A673 (cell line): ENCODE data around the gene LRP6. TPM values are rescaled to one million over a fixed set of nuclear protein-coding genes. Genes with fewer than 3 reads are reported as not detected.
"Not testable (repeated sequence)": the region's sequence is repeated elsewhere in the genome, so short reads cannot be mapped to it uniquely, and the experiment has no call there.

Experiments used
- BruUV-seq: library from RNA; stranded (reverse); fragments of 400-500 nt; replicated peaks from 2 replicates; lab custom pipeline; 2021; lab: Mats Ljungman, UMichigan
- CTCF ChIA-PET: fragments of 300-600 bp; sonication (Branson Sonifier 250); formaldehyde crosslinking; loops from one replicate; lab custom pipeline; 2022; ENCODE audit warnings: antibody characterized with exemption; lab: Charles Lee
- POLR2A ChIA-PET: fragments of 300-600 bp; sonication (Branson Sonifier 250); formaldehyde crosslinking; loops from one replicate; lab custom pipeline; 2022; ENCODE audit warnings: antibody characterized with exemption; ENCODE audit not compliant: low non-redundant PET; lab: Charles Lee
- DNase-seq: peaks from one replicate; pipeline ENCODE4 v3.0.0-alpha.2; 2015; ENCODE audit warnings: low spot score
- H3K27ac ChIP-seq: fragments of 200-600 bp; sonication (generic); 2 replicates; pipeline ENCODE4 v1.5.1; 2016; ENCODE audit warnings: mixed run types, low read depth, mild to moderate bottlenecking, mixed read lengths, antibody characterized with exemption, low read length; ENCODE audit not compliant: poor library complexity, severe bottlenecking
- H3K27me3 ChIP-seq: fragments of 200-600 bp; sonication (generic); replicated peaks from 2 replicates; pipeline ENCODE4 v1.6.1; 2017; ENCODE audit warnings: mixed run types, low read depth, mild to moderate bottlenecking, mixed read lengths, antibody characterized with exemption, low read length; ENCODE audit not compliant: insufficient read depth, poor library complexity
- H3K36me3 ChIP-seq: fragments of 200-600 bp; sonication (generic); 2 replicates; pipeline ENCODE4 v1.6.1; 2016; ENCODE audit warnings: mixed run types, mild to moderate bottlenecking, mixed read lengths, antibody characterized with exemption, low read length; ENCODE audit not compliant: insufficient read depth, poor library complexity, severe bottlenecking
- H3K4me1 ChIP-seq: fragments of 200-600 bp; sonication (generic); 2 replicates; pipeline ENCODE4 v1.6.1; 2017; ENCODE audit warnings: mixed run types, mild to moderate bottlenecking, mixed read lengths, antibody characterized with exemption, low read length; ENCODE audit not compliant: insufficient read depth, poor library complexity, severe bottlenecking
- H3K4me3 ChIP-seq: fragments of 200-600 bp; sonication (generic); 2 replicates; pipeline ENCODE4 v1.5.1; 2016; ENCODE audit warnings: low read depth, mixed run types, mild to moderate bottlenecking, mixed read lengths, low read length; ENCODE audit not compliant: poor library complexity, severe bottlenecking
- H3K9me3 ChIP-seq: fragments of 200-600 bp; sonication (generic); 2 replicates; pipeline ENCODE4 v1.6.1; 2016; ENCODE audit warnings: mixed run types, low read depth, mild to moderate bottlenecking, mixed read lengths, antibody characterized with exemption, low read length; ENCODE audit not compliant: poor library complexity, severe bottlenecking
- CTCF ChIP-seq: fragments of 300-800, 200-600 bp; sonication (generic); conservative IDR thresholded peaks from 2 replicates; pipeline ENCODE4 v1.5.1; 2017; ENCODE audit warnings: low read depth, mild to moderate bottlenecking, antibody characterized with exemption, low read length, moderate library complexity, mixed read lengths
- EZH2 ChIP-seq: fragments of 200-600 bp; sonication (generic); IDR thresholded peaks from 2 replicates; pipeline ENCODE4 v1.6.1; 2017; ENCODE audit warnings: borderline replicate concordance, low read depth, mild to moderate bottlenecking, mixed read lengths, antibody characterized with exemption, low read length; ENCODE audit not compliant: poor library complexity, severe bottlenecking
- intact Hi-C: fragments of 100-400 bp; cut with micrococcal nuclease; formaldehyde crosslinking; loops from one replicate; pipeline ENCODE4 v1.10.0; 2022; ENCODE audit not compliant: unreplicated experiment
- total RNA-seq: library from RNA; stranded (reverse); gene quantifications from 2 replicates; pipeline ENCODE4 v1.2.3, GENCODE V29; 2021

Gene LRP6
- total RNA-seq, 1 experiment from 2014 or later, result 97.4 TPM

GRCh38 chr12:12265035-12265434 lies 1.8 kb downstream of the LRP6 start:
- BruUV-seq, result TSS peak; percentile 28
- POLR2A ChIA-PET, result no interaction called here
- H3K4me1 ChIP-seq, result peaks cover 16% of the 10 kb centered on the region
- DNase-seq, result no peak
- peak overlapping the region; percentile 100 for H3K27ac ChIP-seq
- H3K4me3 ChIP-seq, result peak overlapping the region; percentile 90
- CTCF ChIA-PET, result interaction anchor here (0.6 kb wide), 2 partner anchors 19 to 480 kb away, joined by 3 to 10 read pairs; no protein-coding TSS in a partner anchor
- intact Hi-C loops, result loop anchor here (5.0 to 10.0 kb wide), 2 partner anchors 62 to 120 kb away; no protein-coding TSS in a partner anchor
- no peaks in the 10 kb centered on the region for H3K27me3 ChIP-seq
- TF ChIP-seq EZH2, result no peak
- TF ChIP-seq CTCF, result no peak
- no peaks in the 10 kb centered on the region for H3K36me3 ChIP-seq
- no peaks in the 10 kb centered on the region for H3K9me3 ChIP-seq

GRCh38 chr12:12263909-12264308 lies 2.9 kb downstream of the LRP6 start:
- intact Hi-C loops, result loop anchor here (10.0 kb wide), 1 partner anchor 119 kb away; no protein-coding TSS in a partner anchor

GRCh38 chr12:12256291-12256757 lies 10.5 kb downstream of the LRP6 start:
- intact Hi-C loops, H3K4me3 ChIP-seq, POLR2A ChIA-PET, H3K36me3 ChIP-seq, DNase-seq, H3K9me3 ChIP-seq, H3K27me3 ChIP-seq, BruUV-seq, CTCF ChIA-PET: not testable (repeated sequence)
- H3K4me1 ChIP-seq, result peaks cover 55% of the 10 kb centered on the region
- peak overlapping the region; percentile 49 for H3K27ac ChIP-seq

More at GRCh38 chr12:12263909-12264308, 2.9 kb downstream of the LRP6 start:
- H3K27me3 ChIP-seq, result no peaks in the 10 kb centered on the region
- ChIA-PET CTCF (no interaction called here), POLR2A (interaction anchor here (0.5 kb wide), 1 partner anchor 88 kb away, joined by 5 read pairs; no protein-coding TSS in a partner anchor)
- no peaks in the 10 kb centered on the region for H3K9me3 ChIP-seq
- H3K36me3 ChIP-seq, result peaks cover 4% of the 10 kb centered on the region
- peak overlapping the region; percentile 90 for H3K4me3 ChIP-seq
- no peak for DNase-seq
- BruUV-seq, result no TSS peak
- H3K27ac ChIP-seq, result peak overlapping the region; percentile 60
- peaks cover 25% of the 10 kb centered on the region for H3K4me1 ChIP-seq
- TF ChIP-seq CTCF, result no peak
- TF ChIP-seq EZH2, result no peak

GRCh38 chr12:12254553-12254952 lies 12.3 kb downstream of the LRP6 start:
- CTCF ChIA-PET, result no interaction called here
- no peak for DNase-seq
- Histone ChIP-seq H3K9me3 (no peaks in the 10 kb centered on the region), H3K36me3 (peaks cover 3% of the 10 kb centered on the region), H3K27ac (peak overlapping the region; percentile 56), H3K4me3 (no peak overlapping the region), H3K4me1 (peaks cover 67% of the 10 kb centered on the region), H3K27me3 (no peaks in the 10 kb centered on the region)
- intact Hi-C loops, result no loop called here
- POLR2A ChIA-PET, result interaction anchor here (0.7 kb wide), 1 partner anchor 697 kb away, joined by 24 read pairs; no protein-coding TSS in a partner anchor
- BruUV-seq, result no TSS peak
- TF ChIP-seq CTCF (no peak), EZH2 (no peak)
